ENCODE measurements around the gene LSM8.
A peak's percentile ranks its signal among the peaks of the same experiment; 100 is the strongest.
"Not testable (repeated sequence)": the region's sequence is repeated elsewhere in the genome, so short reads cannot be mapped to it uniquely, and the experiment has no call there.

LSM8 gene

GRCh38 chr7:118183786-118184564, at the start of gene LSM8:
LSM8 (plus strand) TSS chr7:118184164; CDS start chr7:118184224, 60 bp downstream.
- peak; percentile 98 for DNase-seq

- not testable (repeated sequence) for DNase-seq
These were observed 49.5 kb upstream of the LSM8 start for GRCh38 chr7:118134420-118134819.

- no peak for DNase-seq
These were observed 43.5 kb upstream of the LSM8 start for GRCh38 chr7:118140468-118140867.

GRCh38 chr7:118142012-118142411, 42.0 kb upstream of the LSM8 start:
- DNase-seq: no peak

GRCh38 chr7:118148930-118149329, 35.0 kb upstream of the LSM8 start:
- DNase-seq: no peak

- no peak for DNase-seq
These were observed 34.6 kb upstream of the LSM8 start for GRCh38 chr7:118149394-118149793.

- no peak for DNase-seq
These were observed 32.3 kb upstream of the LSM8 start for GRCh38 chr7:118151671-118152070.

GRCh38 chr7:118152149-118152548, 31.8 kb upstream of the LSM8 start:
- DNase-seq: no peak

GRCh38 chr7:118152654-118153053, 31.3 kb upstream of the LSM8 start:
- DNase-seq: no peak

GRCh38 chr7:118153551-118154177, 30.3 kb upstream of the LSM8 start:
- peak; percentile 35 for DNase-seq

GRCh38 chr7:118158766-118159165, 25.2 kb upstream of the LSM8 start:
- DNase-seq: no peak

GRCh38 chr7:118169146-118169545, 14.8 kb upstream of the LSM8 start:
- no peak for DNase-seq

GRCh38 chr7:118175740-118176139, 8.2 kb upstream of the LSM8 start:
- DNase-seq: no peak

GRCh38 chr7:118179191-118179590, 4.8 kb upstream of the LSM8 start:
- no peak for DNase-seq

GRCh38 chr7:118182593-118183427, 1.2 kb upstream of the LSM8 start:
- peak; percentile 15 for DNase-seq

GRCh38 chr7:118183428-118183785, 557 bp upstream of the LSM8 start:
- DNase-seq: no peak

GRCh38 chr7:118184565-118184940, 589 bp downstream of the LSM8 start:
- DNase-seq: no peak

- no peak for DNase-seq
These were observed 1.3 kb downstream of the LSM8 start for GRCh38 chr7:118185163-118185860.

- DNase-seq: peak; percentile 47
These were observed 2.5 kb downstream of the LSM8 start for GRCh38 chr7:118186501-118186900.

GRCh38 chr7:118194571-118194970, 10.6 kb downstream of the LSM8 start:
- DNase-seq: no peak

GRCh38 chr7:118195837-118196474, 12.0 kb downstream of the LSM8 start:
- peak; percentile 59 for DNase-seq

GRCh38 chr7:118202061-118202460, 18.1 kb downstream of the LSM8 start:
- DNase-seq: no peak
